Activated CD4-positive, alpha-beta T cell treated with anti-CD3 and anti-CD28 coated beads, Interleukin-2, amount 10 ng/mL, durations not matched to agents 24 days and 14 days (primary cell): Measurements from ENCODE around the gene PRKN. TPM values are rescaled to one million over a fixed set of nuclear protein-coding genes. Genes with fewer than 3 reads are reported as not detected.
A peak's percentile ranks its signal among the peaks of the same experiment; 100 is the strongest.

Experiments
- DNase-seq: peaks from one replicate; pipeline ENCODE4 v3.0.0; 2022
- H3K27ac Mint-ChIP-seq: one replicate; pipeline ENCODE4 v1.8.0; 2022; ENCODE audit warnings: mild to moderate bottlenecking, mixed read lengths
- H3K27me3 Mint-ChIP-seq: one replicate; pipeline ENCODE4 v1.8.0; 2022; ENCODE audit warnings: mixed read lengths
- H3K36me3 Mint-ChIP-seq: one replicate; pipeline ENCODE4 v1.8.0; 2022; ENCODE audit warnings: low read depth, mild to moderate bottlenecking, mixed read lengths
- H3K4me1 Mint-ChIP-seq: one replicate; pipeline ENCODE4 v1.8.0; 2021; ENCODE audit warnings: mixed read lengths
- H3K4me3 Mint-ChIP-seq: one replicate; pipeline ENCODE4 v1.8.0; 2022; ENCODE audit warnings: mild to moderate bottlenecking, moderate library complexity, mixed read lengths
- H3K9me3 Mint-ChIP-seq: one replicate; pipeline ENCODE4 v1.8.0; 2021; ENCODE audit warnings: mixed read lengths
- intact Hi-C: fragments of 100-400 bp; cut with micrococcal nuclease; formaldehyde crosslinking; loops from one replicate; pipeline ENCODE4 v1.15.1; 2023
- total RNA-seq: library from RNA; stranded (reverse); gene quantifications from 2 replicates; pipeline ENCODE4 v1.2.3, GENCODE V29; 2022

The PRKN gene
- total RNA-seq, 1 donor from 2014 or later = not detected

DNA sequence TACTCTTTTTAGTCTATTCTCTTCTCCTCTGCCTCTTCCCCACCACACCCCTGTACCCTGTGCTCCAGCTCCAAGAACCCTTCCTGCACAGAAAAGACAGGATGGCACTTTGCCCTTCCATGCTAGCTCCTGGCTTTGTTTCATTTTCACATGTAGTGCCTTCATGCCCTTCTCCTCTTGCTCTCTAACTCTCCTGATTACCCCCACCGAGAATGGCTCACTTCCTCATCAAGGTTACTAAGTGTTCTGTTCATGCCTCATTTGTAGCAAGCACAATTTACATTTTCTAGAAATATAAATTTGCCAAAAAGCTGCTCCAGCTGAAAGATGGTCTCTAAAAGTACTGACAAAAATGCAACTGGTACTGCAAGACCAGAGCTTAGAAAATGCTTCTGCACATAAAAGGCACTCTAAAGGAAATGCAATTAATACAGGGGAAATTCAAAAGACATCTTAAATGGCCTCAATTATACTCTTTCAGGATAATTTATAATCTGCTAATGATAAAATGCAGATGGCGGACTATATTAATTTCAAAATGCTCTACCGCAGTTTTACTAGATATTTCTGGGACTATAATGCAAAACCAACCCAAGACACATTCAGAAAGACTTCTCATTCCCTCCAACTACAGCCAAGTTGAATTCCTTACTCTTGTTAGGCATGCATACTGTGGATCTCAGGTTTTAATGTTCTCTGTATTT lies 570.2 kb downstream of the PRKN start:
- Mint-ChIP-seq H3K4me3 (no peak overlapping the region), H3K36me3 (no peaks in the 10 kb centered on the region), H3K27ac (no peak overlapping the region), H3K27me3 (no peaks in the 10 kb centered on the region), H3K9me3 (no peaks in the 10 kb centered on the region), H3K4me1 (peaks cover 2% of the 10 kb centered on the region)
- intact Hi-C loops = no loop called here
- no peak for DNase-seq

DNA sequence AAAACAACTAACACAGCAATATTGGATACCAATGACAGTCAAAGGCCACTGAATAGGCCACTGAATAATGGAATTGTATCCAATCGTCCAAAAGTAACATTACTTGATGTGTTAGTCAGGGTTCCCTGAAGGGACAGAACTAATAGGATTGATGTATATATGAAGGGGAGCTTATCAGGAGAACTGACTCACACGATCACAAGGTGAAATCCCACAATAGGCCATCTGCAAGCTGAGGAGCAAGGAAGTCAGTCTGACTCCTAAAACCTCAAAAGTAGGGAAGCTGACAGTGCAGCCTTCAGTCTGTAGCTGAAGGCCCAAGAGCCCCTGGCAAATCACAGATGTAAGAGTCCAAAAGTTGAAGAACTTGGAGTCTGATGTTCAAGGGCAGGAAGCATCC lies 571.4 kb downstream of the PRKN start:
- H3K36me3 Mint-ChIP-seq = no peaks in the 10 kb centered on the region
- H3K9me3 Mint-ChIP-seq = no peaks in the 10 kb centered on the region

DNA sequence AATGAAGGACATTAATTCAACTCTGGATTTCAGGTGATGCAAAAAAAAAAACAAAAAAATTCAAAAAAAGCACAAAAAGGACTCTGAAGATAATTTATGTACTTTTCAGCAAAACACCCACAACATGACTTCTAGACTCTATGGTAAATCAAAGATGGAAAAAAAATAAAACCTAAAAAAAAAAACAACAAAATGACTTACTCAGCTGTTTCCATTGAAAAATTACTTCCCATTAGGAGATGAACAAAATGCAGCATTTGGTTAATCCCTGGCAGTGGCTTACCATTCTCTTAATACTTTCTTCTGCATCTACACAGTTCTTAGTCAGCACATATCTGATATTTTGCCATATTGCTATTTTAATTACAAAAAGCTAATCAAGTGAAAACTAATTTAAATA lies 572.6 kb downstream of the PRKN start:
- intact Hi-C loops = no loop called here
- Mint-ChIP-seq H3K27me3 (no peaks in the 10 kb centered on the region), H3K9me3 (no peaks in the 10 kb centered on the region), H3K36me3 (no peaks in the 10 kb centered on the region), H3K27ac (no peak overlapping the region), H3K4me3 (no peak overlapping the region), H3K4me1 (peaks cover 4% of the 10 kb centered on the region)
- DNase-seq = no peak

More for the DNA sequence above, 571.4 kb downstream of the PRKN start:
- Mint-ChIP-seq H3K27me3 (no peaks in the 10 kb centered on the region), H3K4me3 (no peak overlapping the region), H3K27ac (no peak overlapping the region), H3K4me1 (peaks cover 4% of the 10 kb centered on the region)
- DNase-seq = no peak
- intact Hi-C loops = no loop called here

DNA sequence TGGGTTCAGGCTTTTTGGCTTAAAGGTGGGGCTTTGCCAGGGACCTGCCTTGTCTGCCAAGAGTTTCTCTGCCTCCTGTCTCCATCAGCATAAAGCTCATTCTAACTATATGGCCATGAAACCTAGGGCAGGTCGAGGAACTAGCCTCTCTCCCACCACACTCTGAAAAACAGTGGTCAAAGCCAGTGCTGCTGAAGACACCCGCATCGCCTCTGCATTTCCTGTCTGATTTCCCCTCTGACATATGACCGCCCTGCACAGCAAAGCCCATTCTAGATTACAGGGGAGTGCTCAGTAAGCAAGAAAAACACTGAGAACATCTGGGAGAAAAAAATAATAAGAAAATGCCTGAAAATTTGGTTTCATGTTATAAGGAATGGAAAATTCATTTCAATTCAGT lies 573.6 kb downstream of the PRKN start:
- H3K4me1 Mint-ChIP-seq = peaks cover 4% of the 10 kb centered on the region
- H3K36me3 Mint-ChIP-seq = no peaks in the 10 kb centered on the region
- intact Hi-C loops = no loop called here
- no peaks in the 10 kb centered on the region for H3K27me3 Mint-ChIP-seq
- no peak overlapping the region for H3K4me3 Mint-ChIP-seq
- peaks cover 3% of the 10 kb centered on the region for H3K9me3 Mint-ChIP-seq
- peak; percentile 18 for DNase-seq
- no peak overlapping the region for H3K27ac Mint-ChIP-seq

DNA sequence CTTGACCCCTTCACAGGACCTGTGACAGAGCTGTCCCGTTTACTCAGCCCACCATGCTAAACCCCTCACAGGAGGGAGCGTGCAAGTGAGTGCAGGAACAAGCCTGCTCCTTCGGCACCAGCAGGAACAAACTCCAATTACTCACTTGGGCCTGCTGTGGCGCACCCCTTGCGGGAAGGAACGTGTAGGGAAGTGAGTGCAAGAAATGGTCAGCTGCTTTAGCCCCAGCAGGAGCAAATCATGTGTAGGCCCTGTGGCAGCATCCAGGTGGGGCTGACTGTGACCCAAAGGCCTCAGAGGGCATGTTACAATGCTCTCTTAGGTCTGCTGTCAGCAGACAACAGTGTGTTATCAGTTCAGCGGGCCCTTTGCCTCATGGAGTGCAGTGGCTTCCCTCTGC lies 574.4 kb downstream of the PRKN start:
- peak; percentile 29 for DNase-seq
- no peak overlapping the region for H3K4me3 Mint-ChIP-seq
- H3K4me1 Mint-ChIP-seq = peaks cover 4% of the 10 kb centered on the region
- intact Hi-C loops = no loop called here
- peaks cover 3% of the 10 kb centered on the region for H3K9me3 Mint-ChIP-seq
- no peak overlapping the region for H3K27ac Mint-ChIP-seq
- H3K36me3 Mint-ChIP-seq = no peaks in the 10 kb centered on the region
- no peaks in the 10 kb centered on the region for H3K27me3 Mint-ChIP-seq

DNA sequence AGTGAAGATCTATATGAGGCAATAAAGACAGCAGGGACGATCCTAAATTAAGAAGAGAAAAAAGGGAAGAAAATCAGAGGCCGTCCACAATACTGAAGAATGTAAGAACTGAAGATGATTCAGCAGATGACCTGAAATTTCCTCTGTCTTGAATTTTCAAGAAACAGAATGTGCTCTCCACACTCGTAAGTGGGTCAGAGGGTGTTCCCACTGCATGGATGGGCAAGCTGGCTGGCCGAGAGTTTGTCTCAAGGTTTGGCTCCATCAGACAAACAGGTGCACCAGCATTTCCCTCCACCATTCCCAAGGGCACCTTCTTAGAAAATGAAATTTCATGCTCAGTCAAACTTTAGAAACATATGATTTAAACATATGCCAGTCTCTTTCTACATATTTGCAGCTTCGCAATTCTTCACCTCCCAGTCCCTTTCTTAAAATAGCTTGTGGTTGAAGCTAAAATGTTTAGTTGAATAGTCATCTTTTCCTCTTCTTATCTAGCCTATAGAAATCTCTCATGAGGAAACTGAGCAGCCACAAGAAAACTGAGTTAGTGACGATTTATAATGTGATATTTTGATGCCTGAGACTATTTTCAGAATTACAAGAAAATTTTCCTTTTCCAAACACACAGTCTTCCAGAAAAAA lies 576.4 kb downstream of the PRKN start:
- Mint-ChIP-seq H3K9me3 (peaks cover 3% of the 10 kb centered on the region), H3K4me1 (peaks cover 4% of the 10 kb centered on the region), H3K27ac (peak overlapping the region; percentile 56), H3K4me3 (no peak overlapping the region), H3K27me3 (no peaks in the 10 kb centered on the region), H3K36me3 (no peaks in the 10 kb centered on the region)
- intact Hi-C loops = no loop called here
- DNase-seq = no peak

DNA sequence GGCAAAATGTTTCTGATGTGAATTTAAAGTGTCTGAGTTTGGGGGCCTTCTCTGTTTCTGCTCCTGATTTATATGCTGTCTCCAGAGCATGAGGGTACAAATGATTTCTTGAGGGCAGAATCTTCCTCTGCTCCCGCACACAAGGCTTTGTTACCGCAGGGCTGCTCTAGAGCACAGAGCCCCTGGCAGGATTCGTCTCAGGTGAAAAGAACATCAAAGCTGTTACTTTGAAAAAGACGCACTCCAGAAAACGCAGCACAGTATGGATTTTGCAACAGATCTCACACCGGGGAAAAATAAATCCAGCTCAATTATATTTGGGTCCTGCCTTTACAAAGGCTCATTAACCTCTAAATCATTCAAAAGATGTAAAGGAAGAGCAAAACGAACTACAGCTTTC lies 577.3 kb downstream of the PRKN start:
- peaks cover 4% of the 10 kb centered on the region for H3K4me1 Mint-ChIP-seq
- H3K9me3 Mint-ChIP-seq = peaks cover 3% of the 10 kb centered on the region
- no peaks in the 10 kb centered on the region for H3K36me3 Mint-ChIP-seq
- no peak overlapping the region for H3K27ac Mint-ChIP-seq
- no peak for DNase-seq
- H3K27me3 Mint-ChIP-seq = no peaks in the 10 kb centered on the region
- intact Hi-C loops = no loop called here
- H3K4me3 Mint-ChIP-seq = no peak overlapping the region

DNA sequence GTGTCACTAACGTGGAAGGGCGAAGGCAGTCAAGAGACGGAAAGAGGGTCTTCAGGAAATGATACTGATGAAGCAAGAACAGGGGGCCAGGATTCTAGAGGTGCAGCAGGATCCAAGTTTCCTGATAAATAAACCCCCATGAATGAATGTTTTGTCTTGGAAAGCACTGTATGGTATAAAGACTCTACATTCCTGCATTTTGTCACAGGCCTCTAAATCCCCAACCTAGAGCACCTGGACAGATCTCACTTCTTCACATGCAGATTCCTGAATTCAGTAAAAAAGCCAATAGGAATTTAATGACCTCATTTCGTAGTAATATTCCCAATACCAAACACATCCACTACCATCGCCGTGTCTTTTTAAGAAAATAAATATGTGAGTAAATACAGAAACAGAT lies 577.8 kb downstream of the PRKN start:
- Mint-ChIP-seq H3K4me1 (peaks cover 4% of the 10 kb centered on the region), H3K4me3 (no peak overlapping the region), H3K36me3 (no peaks in the 10 kb centered on the region), H3K9me3 (peaks cover 3% of the 10 kb centered on the region), H3K27ac (no peak overlapping the region), H3K27me3 (no peaks in the 10 kb centered on the region)
- no peak for DNase-seq
- intact Hi-C loops = no loop called here

DNA sequence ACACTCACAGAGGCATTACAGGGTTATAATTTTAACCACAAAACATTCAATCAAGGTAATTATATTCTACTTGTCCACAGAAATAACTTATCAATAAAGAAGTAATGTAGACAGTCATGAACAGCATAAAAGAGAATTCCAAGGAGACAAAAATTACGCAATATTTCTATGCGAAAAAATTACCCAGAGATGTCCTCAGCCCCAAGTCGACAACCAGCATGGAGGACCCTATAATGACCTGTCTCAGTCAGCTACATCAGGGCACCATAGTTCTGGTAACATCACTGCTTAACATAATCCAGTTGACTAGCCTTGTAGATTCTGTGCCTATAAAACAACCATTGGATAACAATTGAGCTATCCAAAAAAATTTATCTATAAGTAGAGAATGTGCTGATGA lies 579.8 kb downstream of the PRKN start:
- Mint-ChIP-seq H3K4me1 (peaks cover 2% of the 10 kb centered on the region), H3K27me3 (no peaks in the 10 kb centered on the region), H3K36me3 (no peaks in the 10 kb centered on the region), H3K4me3 (no peak overlapping the region), H3K27ac (no peak overlapping the region), H3K9me3 (peaks cover 3% of the 10 kb centered on the region)
- no peak for DNase-seq
- intact Hi-C loops = no loop called here

DNA sequence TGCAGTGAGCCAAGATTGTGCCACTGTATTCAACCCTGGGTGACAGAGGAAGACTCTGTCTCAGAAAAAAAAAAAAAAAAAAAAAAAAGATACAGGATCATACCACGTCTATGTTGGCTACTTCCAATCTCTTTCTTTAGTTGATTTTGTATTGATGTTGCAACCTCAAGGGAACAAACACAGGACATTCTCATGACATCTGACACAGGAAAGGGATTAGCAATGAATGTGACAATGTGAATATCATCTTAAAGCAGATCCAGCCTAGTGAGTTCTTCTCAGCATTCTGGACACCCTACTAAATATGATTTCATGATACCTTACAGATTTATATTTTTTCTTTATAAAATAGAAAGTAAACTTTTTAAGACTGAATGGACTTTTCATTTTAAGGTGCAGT lies 580.3 kb downstream of the PRKN start:
- peaks cover 3% of the 10 kb centered on the region for H3K9me3 Mint-ChIP-seq
- intact Hi-C loops = no loop called here
- H3K27ac Mint-ChIP-seq = no peak overlapping the region
- peaks cover 2% of the 10 kb centered on the region for H3K4me1 Mint-ChIP-seq
- H3K36me3 Mint-ChIP-seq = no peaks in the 10 kb centered on the region
- H3K4me3 Mint-ChIP-seq = no peak overlapping the region
- H3K27me3 Mint-ChIP-seq = no peaks in the 10 kb centered on the region
- DNase-seq = peak; percentile 11

DNA sequence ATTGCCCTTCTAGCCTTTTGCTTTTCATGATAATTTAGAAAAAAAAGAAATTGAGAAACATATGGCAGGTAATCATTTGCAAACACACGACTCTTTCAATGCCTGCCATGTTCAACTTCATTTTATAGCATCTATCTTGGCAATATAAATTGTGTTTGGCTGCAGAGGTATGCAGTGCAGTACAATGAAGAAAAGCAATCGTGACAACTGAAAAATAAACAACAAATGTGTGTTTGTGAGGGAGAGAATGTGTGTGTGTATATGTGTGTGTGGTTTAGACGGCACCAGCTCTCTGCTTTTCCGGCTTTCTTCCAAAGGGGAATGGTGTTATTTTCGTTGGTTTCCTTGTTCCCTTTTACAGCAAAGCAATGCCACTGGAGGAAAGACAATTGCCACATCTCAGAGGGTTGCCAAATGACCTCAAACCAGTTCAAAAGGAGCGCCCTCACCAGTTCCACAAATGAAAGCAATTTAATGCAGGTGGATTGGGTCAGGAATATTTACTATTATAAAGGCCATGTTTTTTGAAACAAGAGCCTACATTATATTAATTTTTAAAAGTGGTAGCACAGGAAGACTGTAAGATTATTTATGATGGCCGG lies 587.2 kb downstream of the PRKN start:
- H3K36me3 Mint-ChIP-seq = peaks cover 2% of the 10 kb centered on the region
- peaks cover 9% of the 10 kb centered on the region for H3K9me3 Mint-ChIP-seq
- no peak for DNase-seq
- H3K27me3 Mint-ChIP-seq = no peaks in the 10 kb centered on the region
- no peaks in the 10 kb centered on the region for H3K4me1 Mint-ChIP-seq
- no peak overlapping the region for H3K27ac Mint-ChIP-seq
- intact Hi-C loops = no loop called here
- H3K4me3 Mint-ChIP-seq = no peak overlapping the region

DNA sequence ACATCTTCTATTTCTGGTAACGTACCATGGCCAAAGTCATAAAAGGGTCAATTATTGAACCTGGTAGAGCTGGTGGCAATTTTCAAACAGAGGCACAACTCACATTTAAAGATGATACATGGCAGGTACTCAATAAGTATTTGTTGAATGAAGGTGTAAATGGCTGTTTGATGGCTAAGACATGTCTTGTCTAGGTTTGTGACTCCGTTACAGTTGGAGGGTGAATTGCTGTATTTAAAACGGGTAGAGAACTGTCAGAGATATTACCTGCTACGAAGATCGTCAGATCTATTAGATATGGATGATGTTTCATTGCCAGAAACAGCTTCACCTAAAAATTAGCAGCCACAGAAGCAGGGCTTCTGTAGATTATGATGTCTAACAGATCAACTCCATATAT lies 601.9 kb downstream of the PRKN start:
- intact Hi-C loops = no loop called here

DNA sequence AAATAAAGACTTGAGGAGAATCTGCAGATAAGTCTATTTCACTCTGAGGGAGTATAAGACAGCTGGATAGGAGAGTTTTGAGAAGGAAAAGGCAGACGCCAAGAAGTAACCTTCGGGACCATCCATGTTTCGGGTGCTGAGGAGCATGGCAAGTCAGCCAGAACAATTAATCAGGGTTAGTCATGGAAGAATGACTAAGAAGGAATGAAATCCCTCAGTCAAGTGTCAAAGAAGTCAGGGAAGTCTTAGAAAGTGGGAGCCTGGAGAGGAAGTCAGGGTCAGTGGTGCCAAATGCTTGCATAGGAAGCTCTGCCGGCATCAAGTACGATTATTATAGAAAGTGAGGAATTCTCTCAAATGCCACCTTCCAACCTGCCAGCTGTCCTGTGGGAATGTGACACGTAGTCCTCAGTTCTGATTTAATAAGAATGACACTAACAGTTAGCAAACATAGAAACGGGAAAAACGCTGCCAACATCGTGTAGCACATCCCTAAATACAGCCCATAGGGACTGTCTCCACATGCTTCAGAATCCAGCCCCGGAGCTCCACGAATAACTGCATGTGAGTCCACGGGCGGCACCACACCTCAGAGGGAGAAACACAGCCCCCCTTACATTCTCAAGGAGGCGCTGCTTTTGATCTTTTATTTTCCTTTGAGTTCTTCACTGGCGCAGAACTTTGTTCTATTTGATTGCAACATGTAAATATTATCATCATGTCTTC lies 602.7 kb downstream of the PRKN start:
- Mint-ChIP-seq H3K36me3 (no peaks in the 10 kb centered on the region), H3K27ac (no peak overlapping the region), H3K4me1 (peaks cover 3% of the 10 kb centered on the region), H3K27me3 (no peaks in the 10 kb centered on the region), H3K4me3 (no peak overlapping the region), H3K9me3 (peaks cover 7% of the 10 kb centered on the region)
- intact Hi-C loops = no loop called here
- no peak for DNase-seq

More for the DNA sequence above, 601.9 kb downstream of the PRKN start:
- H3K27me3 Mint-ChIP-seq = no peaks in the 10 kb centered on the region
- DNase-seq = no peak
- H3K4me3 Mint-ChIP-seq = no peak overlapping the region
- no peak overlapping the region for H3K27ac Mint-ChIP-seq
- H3K4me1 Mint-ChIP-seq = peaks cover 2% of the 10 kb centered on the region
- H3K9me3 Mint-ChIP-seq = peaks cover 7% of the 10 kb centered on the region
- H3K36me3 Mint-ChIP-seq = no peaks in the 10 kb centered on the region

DNA sequence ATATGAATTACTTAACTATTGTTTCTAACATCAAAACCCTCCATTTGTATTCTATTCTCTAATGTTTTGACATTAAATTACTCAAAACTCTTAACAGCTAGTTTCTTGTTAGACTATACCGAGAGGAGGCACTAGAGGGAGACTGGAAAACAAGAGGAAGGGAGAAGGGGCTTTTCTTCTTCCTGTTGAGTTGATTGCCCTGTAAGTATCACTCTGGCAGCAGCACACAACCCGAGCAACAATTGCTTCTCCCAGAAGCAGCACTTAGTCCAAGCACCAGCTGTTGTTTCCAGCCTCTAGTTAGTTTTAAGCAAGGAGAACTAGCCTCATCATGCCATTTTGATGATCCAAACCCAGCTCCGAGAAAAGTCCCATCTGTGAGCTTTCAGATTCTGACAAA lies 603.8 kb downstream of the PRKN start:
- H3K27me3 Mint-ChIP-seq = no peaks in the 10 kb centered on the region
- intact Hi-C loops = no loop called here

More for the DNA sequence above, 603.8 kb downstream of the PRKN start:
- Mint-ChIP-seq H3K36me3 (no peaks in the 10 kb centered on the region), H3K4me1 (peaks cover 10% of the 10 kb centered on the region), H3K9me3 (peaks cover 7% of the 10 kb centered on the region), H3K4me3 (no peak overlapping the region), H3K27ac (no peak overlapping the region)
- no peak for DNase-seq
